HUES48 (cell line): ENCODE results near the gene WWC1.
A peak's percentile ranks its signal among the peaks of the same experiment; 100 is the strongest.

Experiments
- H3K27ac ChIP-seq: one replicate; pipeline ENCODE4 v1.7.0; 2013; ENCODE audit warnings: low read depth, low read length, inconsistent platforms
- H3K27me3 ChIP-seq: 2 replicates; pipeline ENCODE4 v1.6.1; 2013; ENCODE audit warnings: mild to moderate bottlenecking, low read length; ENCODE audit not compliant: control insufficient read depth, insufficient read depth
- H3K36me3 ChIP-seq: 2 replicates; pipeline ENCODE4 v1.6.1; 2013; ENCODE audit warnings: low read length; ENCODE audit not compliant: control insufficient read depth, insufficient read depth
- H3K4me1 ChIP-seq: 2 replicates; pipeline ENCODE4 v1.6.1; 2013; ENCODE audit warnings: mild to moderate bottlenecking, low read length; ENCODE audit not compliant: control insufficient read depth, insufficient read depth
- H3K4me3 ChIP-seq: 2 replicates; pipeline ENCODE4 v1.5.1; 2013; ENCODE audit warnings: mild to moderate bottlenecking, low read depth, low read length
- H3K9ac ChIP-seq: 2 replicates; pipeline ENCODE4 v1.6.1; 2013; ENCODE audit warnings: mild to moderate bottlenecking, low read depth, low read length, moderate library complexity
- H3K9me3 ChIP-seq: 2 replicates; pipeline ENCODE4 v1.6.1; 2013; ENCODE audit warnings: low read length; ENCODE audit not compliant: control insufficient read depth, insufficient read depth

Gene WWC1

DNA sequence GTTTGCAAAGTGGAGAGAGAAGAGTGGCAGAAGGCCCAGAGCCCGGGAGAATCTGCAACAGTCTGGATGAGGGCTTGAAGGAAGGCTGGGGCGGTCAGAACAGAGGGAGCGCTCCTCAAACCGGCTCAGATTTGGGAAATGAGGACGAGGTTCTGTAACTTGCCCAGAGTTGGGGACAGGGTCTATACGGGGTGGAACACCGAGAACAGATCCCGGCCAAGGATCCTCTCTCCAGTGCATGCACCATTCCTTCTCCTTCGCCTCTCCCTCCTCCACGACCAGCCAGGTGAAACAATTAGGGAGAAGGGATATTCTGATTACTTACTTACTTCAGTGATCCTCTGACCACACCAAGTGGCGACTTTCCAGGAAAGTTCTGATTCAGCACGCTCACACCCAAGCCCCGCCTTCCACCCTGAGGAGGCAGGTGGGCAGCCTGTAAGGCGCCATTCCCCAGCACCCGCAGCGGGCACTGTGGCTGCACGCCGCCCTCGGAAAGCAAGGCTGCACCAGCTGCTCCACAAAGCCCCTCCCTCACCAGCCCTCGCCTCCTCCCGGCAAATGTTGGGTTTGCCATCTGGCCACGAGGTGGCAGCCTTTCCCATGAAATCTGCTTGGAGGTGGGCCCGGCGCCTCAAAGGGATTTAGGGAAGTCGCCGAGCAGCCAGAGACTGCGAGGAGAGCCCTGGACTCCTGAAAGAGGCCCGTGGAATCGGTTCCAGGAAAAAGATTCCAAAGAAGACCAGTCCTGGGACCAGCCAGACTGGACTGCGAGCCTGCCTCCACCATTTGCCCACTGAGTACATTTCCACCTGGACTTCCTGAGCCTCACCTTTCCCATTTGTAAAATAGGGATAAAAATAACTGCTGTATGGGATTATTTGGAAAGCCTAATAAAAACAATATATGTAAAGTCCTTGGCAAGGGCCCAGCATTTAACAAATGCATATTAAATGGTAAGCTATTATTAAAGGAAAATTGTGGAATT lies 22.2 kb upstream of the WWC1 start:
- no peak overlapping the region for H3K9ac ChIP-seq
- no peak overlapping the region for H3K27ac ChIP-seq
- no peaks in the 10 kb centered on the region for H3K36me3 ChIP-seq
- H3K4me3 ChIP-seq = peak overlapping the region; percentile 51
- no peaks in the 10 kb centered on the region; the same call in 1 of the 2 replicates for H3K27me3 ChIP-seq
- peaks cover 14% of the 10 kb centered on the region for H3K4me1 ChIP-seq
- no peaks in the 10 kb centered on the region for H3K9me3 ChIP-seq

DNA sequence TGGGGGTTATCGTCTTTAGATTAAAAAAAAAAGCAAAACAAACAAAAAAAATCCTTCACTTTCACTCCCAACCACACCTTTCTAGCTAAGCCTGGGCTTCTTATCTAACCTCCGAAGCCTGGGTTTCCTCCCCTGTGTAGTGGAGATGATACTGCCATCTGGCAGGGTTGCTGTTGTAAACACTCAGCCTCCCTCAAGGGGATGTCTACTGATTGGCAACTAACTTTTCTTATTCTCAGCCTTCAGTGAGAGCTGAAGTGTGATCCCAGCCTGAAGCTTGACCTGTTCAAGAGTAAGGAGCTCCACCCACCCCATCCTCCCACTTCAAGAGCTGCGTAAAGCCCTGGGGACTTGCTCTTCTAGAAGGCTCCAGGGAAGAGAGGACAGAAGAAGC lies 21.5 kb upstream of the WWC1 start:
- Histone ChIP-seq H3K27ac (no peak overlapping the region), H3K4me3 (no peak overlapping the region)

DNA sequence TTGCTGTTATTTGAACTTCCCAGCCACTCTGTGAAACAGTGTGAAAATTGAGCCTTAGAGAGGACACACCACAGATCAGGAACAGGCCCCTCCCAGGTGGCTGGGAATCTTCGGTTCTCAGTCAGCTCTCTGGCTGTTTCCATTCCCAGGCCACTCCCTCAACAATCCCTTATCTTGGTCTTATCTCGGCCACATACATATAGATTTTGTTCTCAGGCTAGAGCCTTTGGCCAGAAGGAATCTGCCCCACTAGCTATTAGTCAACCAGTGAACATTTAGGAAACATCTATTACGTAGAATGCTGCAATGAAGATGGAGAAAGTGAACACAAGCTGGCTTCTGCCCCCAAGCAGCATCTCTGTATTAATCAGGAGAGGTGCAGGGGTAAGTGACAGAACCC lies 21.0 kb upstream of the WWC1 start:
- Histone ChIP-seq H3K36me3 (no peaks in the 10 kb centered on the region), H3K4me3 (no peak overlapping the region), H3K27ac (no peak overlapping the region), H3K27me3 (no peaks in the 10 kb centered on the region; the same call in 1 of the 2 replicates), H3K9me3 (no peaks in the 10 kb centered on the region), H3K9ac (no peak overlapping the region), H3K4me1 (peaks cover 14% of the 10 kb centered on the region)

More for the DNA sequence above, 21.5 kb upstream of the WWC1 start:
- Histone ChIP-seq H3K9ac (no peak overlapping the region), H3K4me1 (peaks cover 14% of the 10 kb centered on the region), H3K36me3 (no peaks in the 10 kb centered on the region), H3K27me3 (no peaks in the 10 kb centered on the region; the same call in 1 of the 2 replicates), H3K9me3 (no peaks in the 10 kb centered on the region)

DNA sequence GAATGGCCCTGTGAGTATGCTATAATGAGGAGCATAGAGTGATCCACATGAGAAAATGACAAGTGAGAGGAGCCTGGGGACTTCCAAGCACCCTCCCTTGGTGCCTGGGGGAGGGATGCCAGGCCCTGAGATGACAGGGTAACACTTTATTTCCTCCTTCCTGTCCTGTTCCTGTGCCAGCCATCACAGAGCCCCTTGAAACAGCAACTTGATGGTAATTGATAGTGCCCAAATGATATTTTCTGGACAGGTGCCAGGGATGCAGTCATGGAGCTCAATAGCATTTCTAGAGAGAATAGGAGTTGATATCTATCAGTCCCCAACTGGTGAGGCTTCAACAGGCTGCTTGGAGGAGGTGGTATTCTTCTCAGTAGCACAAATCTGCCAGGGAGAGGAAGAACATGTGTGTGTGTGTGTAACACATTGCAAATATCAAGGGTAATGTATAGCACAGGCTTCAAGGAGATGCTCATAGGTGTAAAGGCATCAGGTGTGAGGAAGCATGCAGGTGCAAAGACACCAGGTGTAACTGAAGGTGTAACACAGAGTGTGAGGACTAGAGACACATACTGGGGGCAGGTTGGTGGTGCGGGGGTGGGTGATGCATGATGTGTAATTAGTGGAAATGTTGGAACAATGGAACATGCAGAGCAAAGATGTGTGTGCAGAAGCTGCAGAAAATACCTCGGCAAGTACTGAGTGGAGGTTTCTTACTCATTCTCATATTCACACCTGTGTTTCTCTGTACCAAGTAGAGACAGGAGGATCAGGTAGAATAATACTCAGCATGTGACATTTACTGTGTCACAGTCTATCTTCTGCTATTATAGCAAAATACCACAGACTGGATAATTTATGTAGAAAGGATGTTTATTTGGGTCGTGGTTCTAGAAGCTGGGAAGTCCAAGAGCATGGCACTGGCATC lies 18.1 kb upstream of the WWC1 start:
- H3K27me3 ChIP-seq = no peaks in the 10 kb centered on the region; the same call in 1 of the 2 replicates
- H3K4me3 ChIP-seq = no peak overlapping the region
- H3K36me3 ChIP-seq = no peaks in the 10 kb centered on the region
- no peak overlapping the region for H3K9ac ChIP-seq
- peaks cover 14% of the 10 kb centered on the region for H3K4me1 ChIP-seq
- no peaks in the 10 kb centered on the region for H3K9me3 ChIP-seq
- H3K27ac ChIP-seq = no peak overlapping the region

DNA sequence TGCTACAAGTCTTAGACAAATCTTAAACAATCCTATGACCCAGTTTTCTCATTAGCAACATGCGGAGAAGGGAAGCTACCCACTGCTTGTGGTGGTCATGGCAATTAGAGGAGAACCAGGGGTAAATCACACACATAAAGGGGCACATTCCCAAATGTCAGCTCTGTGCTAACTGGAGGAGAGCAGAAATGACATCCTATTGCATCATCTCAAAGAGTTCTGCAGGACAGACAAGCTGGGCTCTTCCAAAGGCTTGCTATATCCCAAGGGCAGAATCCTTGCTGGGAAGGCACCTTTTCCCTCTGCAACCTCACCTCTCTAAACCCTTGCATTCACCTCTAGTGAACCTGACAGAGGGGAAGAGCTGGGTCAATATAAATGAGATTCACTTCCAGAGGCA lies 17.0 kb upstream of the WWC1 start:
- Histone ChIP-seq H3K4me1 (peaks cover 7% of the 10 kb centered on the region), H3K27ac (no peak overlapping the region), H3K27me3 (no peaks in the 10 kb centered on the region; the same call in 1 of the 2 replicates), H3K36me3 (no peaks in the 10 kb centered on the region), H3K9me3 (no peaks in the 10 kb centered on the region), H3K9ac (no peak overlapping the region), H3K4me3 (no peak overlapping the region)

DNA sequence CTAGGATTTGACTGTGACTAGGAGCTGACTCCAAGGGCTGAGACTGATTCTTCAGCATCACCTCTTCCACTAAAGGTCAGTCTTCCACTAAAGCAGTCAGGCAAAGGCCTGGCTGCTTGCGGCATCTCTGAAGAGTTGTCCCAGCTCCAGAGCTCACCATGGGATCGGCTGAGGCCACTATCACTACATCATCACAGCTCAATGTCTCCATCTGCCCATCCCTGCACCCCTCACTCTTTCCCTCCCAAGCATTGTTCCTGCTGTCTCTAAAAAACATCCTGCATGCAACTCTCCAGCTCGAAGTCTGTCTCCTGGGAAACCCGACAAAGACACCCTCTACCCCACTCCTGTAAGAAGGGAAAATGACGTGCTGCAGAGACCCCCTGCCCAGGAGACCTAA lies 15.5 kb upstream of the WWC1 start:
- H3K4me3 ChIP-seq = no peak overlapping the region
- no peaks in the 10 kb centered on the region for H3K4me1 ChIP-seq
- H3K36me3 ChIP-seq = no peaks in the 10 kb centered on the region
- H3K27ac ChIP-seq = no peak overlapping the region
- no peaks in the 10 kb centered on the region for H3K9me3 ChIP-seq
- no peaks in the 10 kb centered on the region; the same call in 1 of the 2 replicates for H3K27me3 ChIP-seq
- no peak overlapping the region for H3K9ac ChIP-seq

DNA sequence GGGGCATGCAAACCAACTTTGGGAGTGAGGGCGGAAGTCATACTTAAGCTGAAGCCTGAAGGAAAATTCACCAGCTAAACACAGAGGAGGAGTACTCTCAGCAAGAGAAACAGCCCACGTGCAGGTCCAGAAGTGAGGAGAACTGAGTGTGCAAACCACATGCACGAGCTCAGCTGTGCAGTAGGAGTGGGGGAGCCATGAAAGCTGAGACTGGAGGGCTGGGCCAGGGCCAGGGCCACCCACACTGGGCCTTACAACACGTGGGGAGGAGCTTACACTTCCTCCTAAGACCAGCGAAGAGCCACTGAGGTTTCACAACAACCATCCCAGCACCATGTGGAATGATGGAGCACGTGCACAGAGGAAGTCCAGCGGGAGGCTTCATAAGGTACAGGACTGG lies 9.3 kb upstream of the WWC1 start:
- peaks cover 5% of the 10 kb centered on the region for H3K4me1 ChIP-seq
- no peak overlapping the region for H3K9ac ChIP-seq
- H3K4me3 ChIP-seq = no peak overlapping the region
- no peaks in the 10 kb centered on the region for H3K9me3 ChIP-seq
- H3K36me3 ChIP-seq = no peaks in the 10 kb centered on the region
- no peaks in the 10 kb centered on the region for H3K27me3 ChIP-seq
- no peak overlapping the region for H3K27ac ChIP-seq

DNA sequence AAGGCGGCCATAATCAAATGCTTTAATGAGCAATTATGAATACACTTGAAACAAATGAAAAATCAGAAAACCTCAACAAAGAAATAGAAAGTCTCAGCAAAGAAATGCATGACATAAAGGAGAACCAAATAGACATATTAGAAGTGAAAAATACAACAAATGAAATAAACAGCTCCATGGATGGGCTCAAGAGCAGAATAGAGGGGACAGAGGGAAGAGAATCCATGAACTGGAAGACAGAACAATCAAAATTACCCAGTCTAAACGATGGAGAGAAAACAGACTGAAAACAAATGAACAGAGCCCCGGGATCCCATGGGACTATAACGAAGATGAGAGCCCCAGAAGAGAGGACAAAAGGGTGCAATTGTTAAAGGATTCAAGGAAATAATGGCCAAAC lies 6.6 kb upstream of the WWC1 start:
- Histone ChIP-seq H3K27me3 (no peaks in the 10 kb centered on the region; the same call in 1 of the 2 replicates), H3K27ac (no peak overlapping the region), H3K9ac (no peak overlapping the region), H3K4me1 (peaks cover 16% of the 10 kb centered on the region), H3K36me3 (no peaks in the 10 kb centered on the region), H3K4me3 (no peak overlapping the region), H3K9me3 (no peaks in the 10 kb centered on the region)

DNA sequence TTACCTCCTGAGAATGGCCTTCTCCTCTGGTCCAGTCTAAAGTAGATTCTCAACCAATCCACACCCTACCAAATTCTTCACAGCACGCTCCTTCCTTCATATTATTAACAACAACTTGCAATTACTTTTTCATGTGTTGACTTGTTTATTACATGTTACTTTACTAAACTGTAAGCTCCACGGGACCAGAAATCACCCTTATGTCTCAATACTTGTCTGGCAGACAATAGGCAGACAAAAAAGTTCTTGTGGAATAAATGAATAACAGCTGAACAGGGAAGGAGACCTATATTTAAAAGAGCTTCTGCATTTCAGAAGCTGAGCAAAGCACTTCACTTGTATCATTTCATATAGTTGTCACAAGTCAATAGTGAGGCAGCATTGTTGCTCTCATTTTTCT lies 5.7 kb upstream of the WWC1 start:
- Histone ChIP-seq H3K9me3 (no peaks in the 10 kb centered on the region), H3K27ac (no peak overlapping the region), H3K27me3 (no peaks in the 10 kb centered on the region; the same call in 1 of the 2 replicates), H3K36me3 (no peaks in the 10 kb centered on the region), H3K4me3 (no peak overlapping the region), H3K4me1 (peaks cover 16% of the 10 kb centered on the region), H3K9ac (no peak overlapping the region)

DNA sequence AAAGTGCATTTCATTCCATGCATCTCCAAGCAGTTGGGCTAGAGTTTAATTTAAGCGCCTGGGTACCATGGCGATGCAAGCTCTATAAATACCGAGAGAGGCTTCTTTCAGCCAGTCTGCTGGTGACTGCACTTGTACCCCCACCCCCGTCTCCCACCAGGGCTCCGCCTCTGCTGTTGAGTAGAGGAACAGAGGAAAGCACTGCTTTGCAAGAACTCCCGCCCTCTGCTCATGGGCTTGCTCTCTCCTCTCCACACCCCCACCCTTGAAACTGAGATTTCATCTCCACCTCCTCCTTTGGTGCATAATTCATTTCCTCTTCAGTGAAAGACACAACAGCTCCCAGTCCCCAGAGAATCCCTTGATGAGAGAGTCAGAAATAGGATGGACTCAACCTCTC lies 5.1 kb upstream of the WWC1 start:
- Histone ChIP-seq H3K4me1 (peaks cover 18% of the 10 kb centered on the region), H3K27ac (no peak overlapping the region), H3K9me3 (no peaks in the 10 kb centered on the region)

More for the DNA sequence above, 5.1 kb upstream of the WWC1 start:
- Histone ChIP-seq H3K4me3 (no peak overlapping the region), H3K27me3 (no peaks in the 10 kb centered on the region; the same call in 1 of the 2 replicates), H3K9ac (no peak overlapping the region), H3K36me3 (no peaks in the 10 kb centered on the region)
